ENCODE results near the gene CCND1.

The CCND1 gene

DNA sequence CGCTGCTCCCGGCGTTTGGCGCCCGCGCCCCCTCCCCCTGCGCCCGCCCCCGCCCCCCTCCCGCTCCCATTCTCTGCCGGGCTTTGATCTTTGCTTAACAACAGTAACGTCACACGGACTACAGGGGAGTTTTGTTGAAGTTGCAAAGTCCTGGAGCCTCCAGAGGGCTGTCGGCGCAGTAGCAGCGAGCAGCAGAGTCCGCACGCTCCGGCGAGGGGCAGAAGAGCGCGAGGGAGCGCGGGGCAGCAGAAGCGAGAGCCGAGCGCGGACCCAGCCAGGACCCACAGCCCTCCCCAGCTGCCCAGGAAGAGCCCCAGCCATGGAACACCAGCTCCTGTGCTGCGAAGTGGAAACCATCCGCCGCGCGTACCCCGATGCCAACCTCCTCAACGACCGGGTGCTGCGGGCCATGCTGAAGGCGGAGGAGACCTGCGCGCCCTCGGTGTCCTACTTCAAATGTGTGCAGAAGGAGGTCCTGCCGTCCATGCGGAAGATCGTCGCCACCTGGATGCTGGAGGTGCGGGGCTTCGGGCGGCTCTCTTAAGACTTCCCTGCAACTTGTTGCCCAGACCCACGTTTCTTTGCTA lies at the start of gene CCND1:
CCND1 (plus strand) TSS at position 162 of the 587 bp plus-strand sequence; CDS start at position 320, 158 bp downstream.
- peak; percentile 25 for DNase-seq (ENCODE audit: low read depth)

DNA sequence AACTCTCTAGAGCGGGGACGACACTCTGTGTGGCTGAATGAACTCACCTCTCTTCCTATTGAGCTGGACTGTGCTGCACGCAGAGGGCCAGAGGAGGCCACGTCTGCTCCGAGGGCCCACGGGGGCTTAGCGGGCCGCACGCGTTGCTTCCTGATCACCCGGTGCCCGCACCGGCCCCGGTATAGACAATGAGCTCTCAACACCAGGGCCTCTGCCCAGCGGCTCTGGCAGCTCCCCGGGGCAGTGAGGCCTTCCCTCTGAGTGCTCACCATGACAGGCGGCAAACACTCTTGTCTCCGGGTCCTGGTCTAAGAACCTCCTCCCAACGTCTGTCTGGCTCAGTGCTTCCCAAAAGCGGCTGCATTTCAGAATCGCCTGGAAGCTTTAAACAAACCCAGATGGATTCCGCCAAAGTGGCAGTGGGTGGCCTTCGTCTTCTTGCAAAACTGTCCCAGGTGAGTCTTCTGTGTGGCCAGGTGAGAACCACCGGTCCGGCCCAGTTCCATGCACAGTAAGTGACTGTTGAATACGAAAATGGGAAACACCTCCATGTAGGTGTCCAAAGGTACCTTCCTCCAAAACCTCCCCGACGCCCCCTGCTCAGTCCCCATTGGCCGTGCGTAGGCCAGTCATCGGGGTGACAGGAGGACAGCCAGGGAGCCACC lies 47.8 kb upstream of the CCND1 start:
- no peak for DNase-seq (ENCODE audit: low read depth)

DNA sequence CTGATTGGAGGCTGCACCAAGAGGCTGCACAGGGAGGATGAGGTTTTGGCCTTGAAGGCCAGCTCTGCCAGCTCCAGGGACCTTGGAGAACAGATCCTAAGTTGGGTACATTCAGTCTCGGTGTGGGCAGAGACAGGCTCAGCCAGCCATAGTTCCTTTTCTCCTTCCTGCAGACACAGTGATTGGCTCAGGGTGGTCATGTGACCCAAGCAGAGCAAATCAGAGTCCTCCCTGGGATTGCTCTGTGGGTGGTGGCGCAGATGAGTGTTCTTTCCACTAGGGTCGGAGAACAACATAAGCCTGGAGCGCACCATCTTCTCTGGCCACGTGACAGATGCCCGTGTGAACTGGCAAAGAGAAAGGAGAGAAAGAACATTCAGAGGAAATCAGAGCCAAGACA lies 47.1 kb upstream of the CCND1 start:
- no peak for DNase-seq (ENCODE audit: low read depth)

DNA sequence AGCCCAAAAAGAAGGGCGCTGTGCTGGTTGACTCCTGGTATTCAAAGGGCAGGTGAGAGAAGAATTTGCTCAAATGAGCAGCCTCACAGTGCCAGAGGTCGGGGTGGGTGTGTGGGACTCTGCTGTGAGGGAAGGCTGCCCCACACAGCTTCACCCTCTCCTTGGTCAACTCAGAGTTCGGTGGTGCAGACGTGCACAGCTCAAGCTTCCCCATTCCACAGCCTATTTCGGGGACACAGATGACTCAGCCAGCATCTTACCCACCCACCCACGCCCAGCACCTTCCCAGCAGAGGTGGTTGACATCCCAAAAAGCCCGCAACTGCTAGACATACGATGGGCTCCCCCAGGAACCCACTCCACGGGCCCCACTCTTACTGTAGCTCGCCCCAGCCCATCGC lies 46.5 kb upstream of the CCND1 start:
- DNase-seq (ENCODE audit: low read depth) = no peak

DNA sequence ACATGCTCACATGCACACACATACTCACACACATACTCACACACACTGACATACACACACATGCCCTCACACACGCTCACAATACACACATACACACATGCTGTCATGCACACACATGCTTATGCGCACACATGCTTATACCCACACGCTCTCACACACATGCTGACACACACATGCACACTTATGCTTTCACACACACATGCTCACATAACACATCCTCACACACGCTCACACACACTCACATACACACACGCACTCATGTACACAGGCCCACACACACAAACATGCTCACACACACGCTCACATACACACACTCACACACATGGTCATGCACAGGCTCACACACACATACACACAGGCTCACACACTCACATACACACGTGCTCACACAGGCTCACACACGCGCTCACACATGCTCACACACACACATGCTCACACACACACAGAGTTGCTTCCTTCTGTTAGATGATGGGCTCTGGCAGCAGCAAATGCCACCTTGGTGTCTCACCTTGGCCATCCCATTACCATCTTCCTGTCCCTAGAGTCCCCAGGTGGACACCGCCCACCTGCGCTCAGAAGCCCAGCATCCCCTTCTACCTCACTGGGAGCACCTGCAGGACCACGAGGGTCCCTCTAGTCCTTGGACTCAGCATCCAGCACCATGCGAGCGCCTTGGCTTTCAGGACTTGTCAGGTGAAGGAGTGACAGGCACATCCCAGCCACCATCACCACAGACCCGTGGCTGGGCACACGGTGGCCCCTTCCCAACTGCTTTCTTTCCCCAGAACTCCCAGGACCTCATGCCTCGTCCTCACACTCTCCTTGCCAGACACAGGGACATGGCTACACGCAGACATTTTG lies 44.9 kb upstream of the CCND1 start:
- DNase-seq (ENCODE audit: low read depth) = no peak

DNA sequence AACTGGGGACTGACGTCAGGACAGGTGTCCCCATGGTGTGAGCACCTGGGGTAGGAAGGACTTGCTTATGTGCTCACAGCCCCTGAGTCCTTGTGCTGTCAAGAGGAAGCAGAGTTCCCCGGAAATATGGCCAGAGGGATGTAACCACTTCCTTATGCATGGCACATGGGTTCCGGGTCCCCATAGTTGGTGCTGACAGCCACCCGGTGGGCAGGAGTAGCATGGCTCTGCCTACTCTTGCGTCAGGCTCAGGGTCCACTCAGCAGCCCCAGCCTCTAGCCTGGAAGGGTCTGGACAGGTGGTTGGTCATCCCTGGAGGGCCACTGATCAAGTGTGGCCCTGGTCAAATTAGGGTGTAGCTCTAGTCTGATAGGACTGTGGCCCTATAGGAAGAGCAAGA lies 42.8 kb upstream of the CCND1 start:
- no peak for DNase-seq (ENCODE audit: low read depth)

DNA sequence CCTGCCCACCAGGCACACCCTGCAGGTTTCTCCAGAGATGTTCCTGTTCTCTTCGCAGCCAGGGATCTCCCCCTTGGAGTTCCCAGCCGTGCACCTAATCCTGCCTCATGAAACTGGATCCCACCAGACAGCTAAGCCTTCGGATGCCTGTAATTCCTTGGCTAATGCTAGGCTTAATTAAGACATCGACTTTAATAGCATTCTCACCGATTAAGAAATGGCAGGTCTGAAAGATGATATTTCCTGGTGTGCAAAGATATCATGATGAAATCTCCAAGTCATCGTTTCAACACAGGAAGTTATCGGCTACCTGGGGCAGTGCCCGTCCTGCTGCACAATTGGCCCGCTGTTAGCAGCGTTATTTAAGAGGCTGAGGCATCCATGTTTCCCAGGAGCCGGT lies 41.5 kb upstream of the CCND1 start:
- no peak for DNase-seq (ENCODE audit: low read depth)

DNA sequence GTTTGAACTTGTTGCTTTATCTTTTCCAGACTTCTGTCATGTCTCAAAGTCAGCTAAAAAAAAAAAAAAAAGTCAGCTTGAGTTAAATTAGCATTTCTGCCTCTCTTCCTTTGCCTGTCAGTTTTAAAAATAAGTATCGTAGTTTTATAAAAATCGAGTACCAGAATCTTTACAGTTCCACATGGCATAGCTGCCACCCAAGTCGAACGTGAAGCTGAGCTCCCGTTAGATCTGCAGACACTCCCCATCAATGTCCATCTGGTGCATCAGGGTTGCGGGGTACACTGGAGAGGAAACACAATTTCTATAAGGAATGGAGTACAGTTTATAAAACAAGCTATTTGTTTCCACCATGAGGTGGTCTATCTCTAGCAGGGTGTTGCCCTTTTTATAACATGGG lies 41.0 kb upstream of the CCND1 start:
- no peak for DNase-seq (ENCODE audit: low read depth)

DNA sequence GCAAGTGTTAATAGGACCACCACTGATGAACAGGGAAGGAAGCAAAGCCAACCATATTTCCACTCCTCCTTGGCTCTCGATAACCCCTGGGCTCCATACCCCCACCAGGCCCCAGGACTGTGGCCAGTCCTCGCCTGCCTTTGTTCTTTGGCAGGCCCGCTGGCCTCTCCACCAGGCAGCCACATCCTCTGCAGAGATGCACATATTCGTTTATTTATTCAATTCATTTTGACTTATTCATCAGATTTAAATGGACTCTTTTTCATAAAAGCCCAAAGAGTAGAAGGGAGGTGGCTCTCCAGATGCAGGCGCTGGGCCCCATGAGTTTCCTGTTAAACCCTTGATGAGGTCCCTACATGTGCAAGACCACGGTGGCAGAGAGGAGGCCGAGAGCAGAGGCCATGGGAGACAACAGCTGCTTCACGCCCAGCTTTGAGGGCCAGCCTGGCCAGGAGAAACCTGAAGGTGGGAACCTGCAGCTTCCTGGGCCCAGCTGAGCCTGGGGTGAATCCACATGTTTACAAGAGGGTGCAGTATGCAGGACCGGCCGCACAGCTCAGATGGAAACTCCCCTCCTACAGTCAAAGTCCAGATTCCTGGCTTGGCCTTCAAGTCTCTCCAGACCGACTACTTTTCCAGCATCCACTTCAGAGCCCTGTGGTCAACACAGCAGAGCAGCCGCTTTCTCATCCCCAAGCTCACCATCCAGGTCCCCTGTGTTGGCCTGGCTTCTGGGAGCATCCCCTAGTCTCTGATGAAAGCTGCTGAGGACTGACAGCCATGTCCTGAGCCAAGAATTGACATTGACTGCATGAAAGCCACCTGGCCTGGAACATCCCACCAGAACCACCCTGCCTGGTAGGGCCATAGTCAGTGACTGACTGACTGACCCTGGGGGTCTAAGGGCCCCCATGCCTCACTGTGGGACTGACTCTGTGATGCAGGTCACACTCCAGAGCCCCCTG lies 39.7 kb upstream of the CCND1 start:
- DNase-seq (ENCODE audit: low read depth) = no peak

DNA sequence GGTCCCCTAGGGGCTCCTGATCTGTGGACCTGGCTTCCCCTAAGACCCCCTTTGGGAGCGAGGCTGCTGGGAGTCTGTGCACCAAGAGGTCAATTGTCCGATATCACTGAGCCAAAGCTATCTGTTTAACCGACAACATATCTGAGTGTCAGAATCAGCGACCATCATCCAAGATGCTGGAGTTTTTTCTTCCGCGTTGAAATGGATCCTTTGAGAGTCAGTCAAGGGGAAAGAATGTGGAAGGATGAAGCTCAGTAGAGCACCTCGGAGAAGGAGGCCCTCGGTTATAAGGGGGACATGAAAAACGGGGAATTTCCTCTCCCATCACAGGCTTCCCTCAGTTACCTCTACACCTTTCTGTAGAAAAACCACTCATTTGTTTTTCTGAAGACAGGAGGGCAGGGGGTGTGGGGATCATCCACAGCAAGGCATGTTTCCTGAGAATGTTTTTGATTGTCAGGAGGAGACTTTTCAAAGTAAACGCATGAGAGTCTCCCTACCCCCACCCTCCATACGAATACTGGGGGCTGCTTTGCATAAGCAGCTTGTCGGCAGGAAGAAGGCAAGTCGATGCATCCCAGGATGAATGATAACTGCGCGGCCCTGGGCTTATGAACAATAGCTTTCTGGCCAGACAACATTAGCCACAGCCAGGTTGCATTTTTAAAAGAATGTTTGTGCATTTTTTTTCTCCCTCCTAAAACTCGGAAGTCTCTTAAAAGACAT lies 37.7 kb upstream of the CCND1 start:
- DNase-seq (ENCODE audit: low read depth) = no peak

DNA sequence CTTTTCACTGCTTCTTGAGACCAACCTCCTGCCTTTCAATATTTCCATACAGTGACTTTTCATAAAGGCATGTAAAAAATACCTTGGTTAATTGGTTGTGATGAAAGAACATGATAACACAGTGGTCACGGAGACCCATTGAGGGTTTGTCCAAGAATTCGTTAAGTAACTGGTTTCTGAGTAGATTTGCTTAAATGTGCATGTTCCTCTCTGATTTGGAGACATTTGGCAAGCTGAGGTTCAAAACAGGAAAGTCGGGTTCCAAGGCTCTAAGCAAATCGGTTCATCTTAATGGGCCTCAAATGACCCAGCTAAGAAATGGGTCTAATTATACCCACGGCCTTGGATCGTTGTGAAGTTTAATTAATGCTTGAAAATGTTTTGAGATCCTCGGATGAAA lies 36.9 kb upstream of the CCND1 start:
- DNase-seq (ENCODE audit: low read depth) = no peak

DNA sequence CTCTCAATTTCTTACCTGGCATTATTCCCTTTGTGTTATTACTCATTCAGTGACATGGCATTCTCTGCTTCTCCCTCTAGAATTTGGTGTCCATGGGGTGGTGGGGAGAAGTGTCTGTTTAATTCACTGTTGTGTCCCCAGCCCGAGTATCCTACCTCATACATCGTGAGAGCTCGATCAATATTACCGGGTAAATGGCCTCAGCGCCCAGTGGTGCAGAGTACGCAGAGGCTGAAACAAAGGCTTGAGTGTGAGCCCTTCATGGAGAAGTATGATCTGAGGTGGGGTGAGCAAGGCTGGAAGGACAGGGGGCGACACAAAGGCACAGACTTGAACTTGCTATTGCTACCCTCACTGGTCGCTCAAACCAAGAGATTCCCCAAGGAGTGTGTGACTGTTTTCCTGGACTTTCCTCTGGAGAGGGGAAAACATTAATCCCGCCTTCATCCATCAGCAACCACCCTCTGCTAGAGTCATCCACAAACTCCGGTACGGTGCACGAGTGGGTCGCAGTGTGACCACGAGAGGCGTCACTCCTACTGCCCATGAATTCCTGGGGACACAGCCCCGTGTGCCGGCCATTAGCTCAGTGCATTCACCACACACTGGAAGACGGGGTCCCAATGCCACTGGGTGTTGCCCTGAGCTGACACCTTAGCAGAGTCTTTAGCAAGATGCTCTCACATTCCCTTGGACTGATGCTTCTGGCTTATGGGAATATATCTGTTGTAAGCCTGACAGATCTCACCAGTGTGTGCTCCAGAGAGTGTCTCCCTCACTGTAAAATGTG lies 35.0 kb upstream of the CCND1 start:
- DNase-seq (ENCODE audit: low read depth) = no peak

DNA sequence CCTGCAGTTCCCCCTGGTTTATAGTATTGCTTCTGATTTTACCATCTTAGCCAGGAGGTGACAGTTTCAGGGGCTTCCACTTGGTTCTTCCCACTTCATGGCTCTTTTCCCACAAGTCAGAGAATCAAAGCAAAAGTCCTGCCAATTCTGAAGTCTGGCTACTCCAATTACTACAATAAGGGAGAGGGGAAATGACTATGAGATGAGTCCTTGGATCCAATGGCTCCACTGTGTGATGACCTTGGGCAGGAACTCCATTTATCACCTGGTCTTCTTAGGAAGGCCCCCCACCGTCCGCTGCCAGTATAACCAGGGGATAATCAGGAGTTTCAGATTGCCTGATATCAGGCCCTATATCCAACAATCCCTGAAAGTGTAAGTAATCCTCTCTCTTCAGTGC lies 31.6 kb upstream of the CCND1 start:
- no peak for DNase-seq (ENCODE audit: low read depth)

DNA sequence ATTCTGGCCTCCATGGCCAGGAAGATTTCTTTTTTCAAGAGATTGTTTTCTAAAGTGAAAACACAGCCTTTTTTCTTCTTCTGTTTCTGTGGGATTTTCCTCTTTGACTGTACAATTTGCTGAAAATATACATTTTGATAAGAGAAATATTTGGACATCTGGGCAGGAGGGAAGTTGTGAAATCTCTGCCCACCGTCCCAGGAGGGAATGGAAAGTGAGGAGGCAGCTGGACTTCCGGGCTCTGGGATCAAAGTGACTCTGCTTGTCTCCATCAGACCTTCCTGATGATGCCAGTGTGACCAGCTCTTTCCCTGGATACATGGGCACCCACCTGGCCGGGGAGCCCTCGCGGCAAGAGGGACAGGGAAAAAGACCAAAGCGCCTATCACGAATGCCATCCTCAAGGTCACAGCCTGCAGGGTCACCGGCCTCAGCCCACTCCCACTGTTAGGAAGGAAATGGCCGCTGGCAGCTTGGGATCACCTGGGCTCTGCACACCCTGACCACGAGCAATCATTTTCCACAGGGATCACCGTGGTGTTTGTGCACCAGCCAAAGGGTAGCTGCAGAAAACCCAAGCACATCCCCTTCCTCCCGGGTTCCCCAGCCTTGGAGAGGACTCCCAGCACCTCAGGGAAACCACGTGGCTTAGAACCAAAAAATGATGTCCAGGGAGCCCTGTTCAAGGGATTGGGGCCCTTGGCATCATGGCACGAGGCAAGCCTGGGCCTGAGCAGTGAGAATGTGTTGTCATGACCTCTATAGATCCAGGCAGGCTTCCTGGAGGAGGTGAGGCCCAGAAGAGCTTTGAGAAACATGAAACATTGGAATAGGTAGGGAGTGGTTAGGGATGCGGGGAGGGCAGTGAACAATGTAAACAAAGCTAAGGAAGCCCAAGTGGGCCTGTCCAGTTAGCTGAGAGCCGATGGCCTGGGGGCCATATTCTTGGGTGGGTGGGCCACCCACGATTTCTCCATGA lies 29.1 kb upstream of the CCND1 start:
- DNase-seq (ENCODE audit: low read depth) = no peak

DNA sequence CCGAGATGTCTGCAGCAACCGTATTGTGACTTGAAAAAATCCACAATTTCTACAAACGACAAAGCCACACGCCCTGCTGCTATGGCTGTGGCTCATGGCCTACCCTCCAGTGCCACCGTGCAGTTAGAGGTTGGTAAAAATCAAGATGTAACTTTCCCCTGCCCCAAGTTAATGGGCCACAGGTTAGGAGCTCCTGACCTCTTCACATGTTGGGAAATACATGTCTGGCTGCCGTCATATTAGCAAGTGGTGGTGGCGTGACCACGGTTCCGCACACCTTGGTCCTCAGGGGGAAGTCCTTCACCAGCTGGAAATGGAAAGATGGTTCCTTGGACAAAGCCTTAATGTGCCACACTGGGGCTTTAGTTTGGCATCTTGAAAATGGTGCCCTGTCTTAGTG lies 27.4 kb upstream of the CCND1 start:
- DNase-seq (ENCODE audit: low read depth) = no peak

DNA sequence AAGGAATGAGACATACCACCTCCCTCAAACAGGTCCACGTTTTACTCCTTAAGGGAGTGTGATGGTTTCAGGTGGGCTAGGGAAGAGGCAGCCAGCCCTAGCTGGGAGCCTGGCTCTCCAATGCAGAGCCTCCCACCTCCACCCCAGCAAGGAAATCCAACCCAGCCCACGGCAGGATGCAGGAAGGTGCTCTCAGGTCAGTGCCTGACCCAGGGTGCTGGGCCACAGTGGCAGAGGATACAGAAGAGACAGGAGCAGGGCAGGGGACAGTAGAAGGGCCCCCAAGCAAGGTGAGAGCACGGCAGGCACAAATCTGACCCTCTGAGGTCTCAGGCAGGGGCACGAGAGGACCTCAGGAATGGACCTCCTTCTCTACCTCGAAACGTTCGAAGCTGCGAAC lies 26.9 kb upstream of the CCND1 start:
- DNase-seq (ENCODE audit: low read depth) = no peak

DNA sequence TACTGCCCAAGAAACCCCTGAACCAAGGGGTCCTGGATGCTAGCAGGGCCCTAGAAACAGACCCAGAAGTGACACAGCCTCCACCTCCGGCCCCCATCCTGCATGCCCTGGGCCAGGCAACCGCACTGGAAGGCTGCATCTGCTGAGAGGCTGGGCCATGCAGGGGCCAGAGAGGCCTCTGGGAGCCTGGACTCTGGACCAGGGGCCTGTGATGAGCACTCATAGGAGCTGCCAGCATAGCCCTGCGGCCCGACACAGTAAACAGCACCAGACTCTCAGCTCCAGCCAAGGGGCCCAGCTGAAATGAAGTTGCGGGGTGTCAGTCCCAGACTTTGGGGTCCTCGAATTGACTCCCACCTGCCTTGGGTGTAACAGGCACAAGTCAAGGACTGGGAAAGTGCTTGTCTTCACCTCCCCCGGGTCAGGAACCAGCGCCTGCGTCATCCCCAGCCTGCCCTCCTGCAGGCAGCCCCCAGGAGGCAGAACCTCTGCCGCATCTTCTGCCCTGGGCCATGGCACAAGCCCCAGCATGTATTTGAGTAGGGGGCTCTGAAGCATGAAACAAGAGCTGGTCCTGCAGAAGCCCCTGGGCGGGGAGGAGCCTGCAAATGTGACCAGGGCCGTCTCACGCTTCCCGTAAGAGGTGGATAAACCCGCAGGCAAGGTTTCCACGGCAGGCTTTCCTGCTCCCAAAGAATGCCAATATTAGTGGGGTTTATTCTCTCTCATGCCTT lies 25.2 kb upstream of the CCND1 start:
- no peak for DNase-seq (ENCODE audit: low read depth)

DNA sequence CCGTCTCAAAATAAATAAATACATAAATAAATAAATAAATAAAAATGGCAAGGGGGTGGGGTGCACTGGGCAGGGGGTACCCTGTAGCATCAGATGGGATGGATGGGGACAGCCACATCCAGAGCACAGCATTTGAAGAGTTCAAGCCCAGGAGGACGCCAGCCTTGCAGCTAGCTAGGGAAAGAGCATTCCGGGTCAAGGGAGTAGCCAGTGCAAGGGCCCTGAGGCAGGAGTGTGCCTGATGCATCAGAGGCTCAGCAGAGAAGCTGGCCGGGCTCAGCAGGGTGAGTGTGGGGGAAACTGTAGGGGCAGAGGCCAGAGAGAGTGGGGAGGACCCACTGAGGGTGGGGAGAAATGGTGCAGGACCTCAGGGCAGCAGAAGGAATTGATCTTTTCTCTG lies 23.7 kb upstream of the CCND1 start:
- no peak for DNase-seq (ENCODE audit: low read depth)

DNA sequence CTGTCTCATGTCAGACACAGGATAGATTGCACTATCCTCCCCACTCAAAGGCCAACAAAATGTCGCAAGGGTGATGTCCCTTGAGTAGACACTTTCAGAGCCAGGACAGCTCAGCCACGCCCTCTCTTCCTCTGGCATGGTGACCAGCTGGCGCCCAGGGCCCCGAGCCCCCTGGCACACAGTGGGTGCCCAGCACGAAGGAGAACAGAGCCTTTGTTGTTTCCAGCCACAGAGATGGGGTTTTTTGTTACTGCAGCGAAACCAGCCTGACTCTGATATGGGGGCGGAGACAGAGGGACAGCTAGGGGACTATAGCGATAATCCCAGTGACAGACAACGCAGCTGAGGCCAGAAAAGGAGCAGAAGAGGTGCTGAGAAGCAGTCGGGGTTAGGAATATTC lies 23.3 kb upstream of the CCND1 start:
- DNase-seq (ENCODE audit: low read depth) = no peak

All from activated T-cell treated with anti-CD3 and anti-CD28 coated beads for 24 hours (primary cell).